Middle frontal gyrus (tissue), 1 donor: ENCODE measurements around the gene IL1RAPL2.

Experiments
- DNase-seq: peaks from one replicate; pipeline ENCODE4 v3.0.0-alpha.2; 2015; ENCODE audit warnings: low spot score; ENCODE audit errors: extremely low spot score

IL1RAPL2 gene

GRCh38 chrX:105460376-105460775 is 894.4 kb downstream of the IL1RAPL2 start:
- no peak for DNase-seq

GRCh38 chrX:105461016-105461415 is 895.0 kb downstream of the IL1RAPL2 start:
- no peak for DNase-seq

DNA sequence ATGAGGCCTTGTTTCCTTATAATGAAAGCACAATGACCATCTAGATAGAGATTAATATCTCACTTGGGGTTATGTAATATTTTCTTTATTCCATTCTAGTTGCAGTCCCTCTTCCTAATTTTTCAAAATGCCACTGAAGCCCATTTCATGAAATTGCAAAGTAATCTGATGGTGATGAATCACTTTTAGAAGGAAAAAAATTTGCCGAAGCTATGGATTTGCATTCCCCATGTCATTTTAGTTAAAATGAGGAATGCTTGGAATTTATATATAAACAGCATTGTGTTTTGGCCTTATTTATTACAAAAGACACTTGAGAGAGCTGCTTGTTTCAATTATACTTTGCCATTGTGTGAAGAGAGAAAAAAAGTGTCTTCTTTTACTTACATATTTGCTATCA is 896.2 kb downstream of the IL1RAPL2 start:
- DNase-seq, result no peak

DNA sequence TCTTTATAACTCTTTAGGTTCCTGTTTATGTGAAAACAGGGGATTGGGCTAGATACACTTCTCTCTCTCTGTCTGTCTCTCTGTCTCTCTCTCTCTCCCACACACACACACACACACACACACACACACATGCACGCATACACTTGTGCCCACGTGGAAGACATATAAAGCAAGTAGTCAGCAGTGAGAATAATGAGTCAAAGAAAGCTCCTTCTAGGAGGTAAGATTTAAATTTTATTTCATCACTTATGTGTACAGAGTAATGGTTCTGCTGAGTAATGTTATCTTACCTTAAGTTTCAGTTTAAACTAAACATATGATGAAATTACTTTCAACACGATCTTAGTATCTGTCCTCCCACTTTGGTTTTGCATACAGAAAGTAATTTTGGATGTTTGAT is 897.5 kb downstream of the IL1RAPL2 start:
- DNase-seq, result no peak

DNA sequence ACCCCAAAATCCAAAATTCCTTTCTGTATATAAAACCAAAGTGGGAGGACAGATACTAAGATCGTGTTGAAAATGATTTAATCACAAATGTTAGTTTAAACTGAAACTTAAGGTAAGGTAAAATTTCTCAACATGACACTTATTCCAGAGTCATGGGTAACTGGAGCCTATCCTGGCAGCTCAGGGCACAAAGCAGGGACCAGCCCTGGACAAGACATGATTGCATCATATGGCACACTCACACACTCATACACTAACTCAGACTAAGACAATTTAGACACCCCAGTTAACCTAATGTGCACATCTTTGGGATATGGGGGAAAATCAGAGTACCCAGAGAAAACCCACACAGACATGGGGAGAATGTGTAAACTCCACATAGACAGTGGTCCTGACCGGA is 898.6 kb downstream of the IL1RAPL2 start:
- DNase-seq, result no peak

DNA sequence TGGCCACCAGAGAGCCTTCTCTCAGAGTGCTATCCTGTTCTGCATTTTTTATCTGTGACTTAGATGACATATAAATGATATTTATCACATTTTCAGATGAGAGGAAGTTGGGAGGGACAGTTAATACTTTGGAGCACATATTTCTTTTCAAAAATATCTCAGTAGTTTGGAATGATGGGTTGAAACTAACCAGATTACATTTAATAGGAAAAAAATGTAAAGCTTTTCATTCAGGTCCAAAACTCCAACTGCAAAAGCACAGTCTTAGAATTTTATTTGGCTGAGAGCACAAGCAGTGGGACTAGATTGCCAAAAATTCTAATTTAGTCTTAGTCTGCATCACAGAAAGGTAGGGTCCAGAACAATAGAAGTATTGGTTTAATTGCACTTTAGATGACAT is 902.7 kb downstream of the IL1RAPL2 start:
- DNase-seq, result no peak

GRCh38 chrX:105471597-105471996 is 905.6 kb downstream of the IL1RAPL2 start:
- DNase-seq, result no peak

- DNase-seq, result no peak
Observed at GRCh38 chrX:105475801-105476200, 909.8 kb downstream of the IL1RAPL2 start.

GRCh38 chrX:105477351-105477750 is 911.4 kb downstream of the IL1RAPL2 start:
- no peak for DNase-seq

DNA sequence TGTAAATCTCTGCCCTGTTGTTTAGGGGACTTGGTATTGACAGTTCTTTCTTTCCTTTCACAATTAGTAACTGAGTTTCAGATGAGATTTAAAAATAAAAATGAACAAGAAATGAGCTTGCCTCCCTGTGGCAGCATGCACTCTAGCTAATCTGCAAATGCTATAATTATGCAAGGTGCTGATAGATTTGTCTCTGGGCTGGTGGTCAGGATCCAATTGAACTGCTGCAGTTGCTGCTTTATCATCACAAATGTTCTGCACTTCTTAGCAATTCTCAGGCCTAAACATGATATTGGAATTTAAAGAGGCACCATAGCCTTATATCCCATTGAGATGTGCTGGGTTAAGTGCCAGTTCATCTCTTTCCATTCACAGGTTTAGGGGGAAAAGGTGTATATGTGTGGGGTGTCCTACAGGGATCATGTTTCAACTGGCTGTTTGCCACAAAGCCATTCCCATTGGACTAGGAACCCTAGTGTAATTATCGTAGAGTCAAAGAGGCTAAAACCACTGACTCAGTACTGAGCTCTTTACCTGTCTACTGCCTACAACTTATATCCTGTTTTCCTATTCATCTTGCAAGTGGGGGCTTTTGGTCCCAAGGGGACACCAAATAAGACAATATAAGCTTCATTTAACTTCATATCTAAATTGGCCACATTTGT is 914.8 kb downstream of the IL1RAPL2 start:
- no peak for DNase-seq

DNA sequence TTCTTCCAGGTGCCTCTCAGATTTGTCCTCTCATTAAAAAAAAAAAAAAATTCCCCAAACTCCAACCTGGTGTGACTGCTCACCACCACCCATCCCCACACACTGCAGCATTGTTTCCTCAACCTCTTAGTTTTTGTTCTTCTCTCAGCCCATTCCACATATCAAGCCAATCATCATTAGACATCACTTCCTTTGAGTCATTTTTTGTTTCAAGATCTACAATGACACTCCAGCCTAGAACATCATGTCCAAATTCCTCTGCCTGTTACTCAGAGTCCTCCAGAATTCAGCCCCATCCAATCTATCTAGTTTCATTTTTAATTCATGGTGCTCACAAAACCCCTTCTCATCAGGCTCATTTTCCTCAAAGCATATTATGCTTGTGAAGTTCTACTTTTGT is 917.0 kb downstream of the IL1RAPL2 start:
- no peak for DNase-seq

GRCh38 chrX:105488716-105489115 is 922.7 kb downstream of the IL1RAPL2 start:
- no peak for DNase-seq

DNA sequence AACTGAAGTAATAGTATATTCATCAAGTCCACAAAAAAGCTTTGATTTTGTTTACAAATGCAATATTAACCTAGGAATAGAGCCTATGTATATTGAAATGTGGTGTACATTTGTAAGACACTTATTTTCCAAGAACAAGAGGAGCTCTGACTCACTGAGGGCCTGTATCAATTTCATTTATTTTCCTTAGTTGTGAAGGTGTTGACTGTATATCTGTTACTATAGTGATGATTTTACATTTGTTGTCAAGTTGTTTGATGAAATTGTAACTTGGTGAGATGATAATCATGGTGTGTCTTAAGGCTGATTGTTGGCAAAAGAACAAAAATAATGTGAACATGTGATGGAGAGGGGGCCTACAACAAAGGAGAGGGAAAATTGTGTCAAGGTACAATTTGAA is 929.4 kb downstream of the IL1RAPL2 start:
- no peak for DNase-seq

GRCh38 chrX:105502336-105502735 is 936.3 kb downstream of the IL1RAPL2 start:
- no peak for DNase-seq

DNA sequence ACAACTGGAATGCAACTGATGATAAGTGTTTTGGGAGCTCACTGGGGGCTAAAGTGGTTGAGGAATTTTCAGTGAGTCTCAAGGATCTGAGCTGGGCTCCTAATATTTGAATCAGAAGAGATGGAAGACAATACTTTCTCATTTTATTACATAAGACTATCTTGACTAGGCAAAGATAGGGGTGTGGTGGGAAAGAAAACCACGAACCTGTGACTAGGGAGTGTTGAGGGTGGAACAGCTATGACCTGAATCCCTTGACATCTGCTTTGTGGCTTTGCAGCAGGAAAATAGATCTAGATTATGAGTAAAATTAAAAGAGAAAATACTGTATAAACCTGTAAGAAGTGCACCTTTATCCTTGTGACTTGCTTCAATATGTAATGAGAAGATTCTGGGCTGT is 949.6 kb downstream of the IL1RAPL2 start:
- DNase-seq, result no peak

- no peak for DNase-seq
Observed at GRCh38 chrX:105526431-105526830, 960.4 kb downstream of the IL1RAPL2 start.

DNA sequence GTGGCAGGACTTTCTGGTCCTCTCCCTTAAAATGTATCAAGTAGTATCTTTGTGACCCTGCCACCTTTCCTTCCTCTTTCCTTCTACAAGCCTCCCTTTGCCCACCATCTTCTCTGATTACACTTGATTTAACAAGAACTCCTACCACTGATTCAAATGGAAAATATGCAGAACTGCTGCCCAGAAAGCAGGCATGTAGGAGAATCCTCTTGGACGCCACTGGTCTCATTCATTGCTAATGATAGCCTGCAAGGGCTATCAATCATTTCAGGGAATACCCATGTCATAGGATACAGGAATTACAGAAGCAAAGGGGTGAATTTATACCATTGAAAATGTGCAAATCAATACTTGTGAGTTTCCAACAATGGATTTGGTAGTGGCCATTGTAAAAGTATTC is 961.8 kb downstream of the IL1RAPL2 start:
- DNase-seq, result no peak

DNA sequence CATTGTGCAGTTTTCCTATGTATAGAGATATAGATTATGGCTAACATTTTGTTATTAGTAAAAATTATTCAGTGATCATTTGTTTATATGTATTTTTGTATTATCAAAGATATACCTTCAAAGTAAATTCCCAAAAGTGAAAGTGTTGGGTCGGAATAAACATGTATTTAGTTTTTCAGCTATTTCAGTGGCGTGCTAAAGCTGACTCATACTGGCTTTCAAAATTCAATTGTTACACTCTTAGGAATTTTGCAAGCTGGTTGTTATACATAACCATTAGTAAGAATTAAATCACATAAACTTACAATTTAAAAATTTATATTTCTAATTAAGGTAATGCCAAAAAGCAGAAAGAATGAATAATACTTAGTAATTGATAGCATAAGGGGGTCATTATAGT is 968.0 kb downstream of the IL1RAPL2 start:
- DNase-seq, result no peak

GRCh38 chrX:105543283-105543682 is 977.3 kb downstream of the IL1RAPL2 start:
- no peak for DNase-seq

DNA sequence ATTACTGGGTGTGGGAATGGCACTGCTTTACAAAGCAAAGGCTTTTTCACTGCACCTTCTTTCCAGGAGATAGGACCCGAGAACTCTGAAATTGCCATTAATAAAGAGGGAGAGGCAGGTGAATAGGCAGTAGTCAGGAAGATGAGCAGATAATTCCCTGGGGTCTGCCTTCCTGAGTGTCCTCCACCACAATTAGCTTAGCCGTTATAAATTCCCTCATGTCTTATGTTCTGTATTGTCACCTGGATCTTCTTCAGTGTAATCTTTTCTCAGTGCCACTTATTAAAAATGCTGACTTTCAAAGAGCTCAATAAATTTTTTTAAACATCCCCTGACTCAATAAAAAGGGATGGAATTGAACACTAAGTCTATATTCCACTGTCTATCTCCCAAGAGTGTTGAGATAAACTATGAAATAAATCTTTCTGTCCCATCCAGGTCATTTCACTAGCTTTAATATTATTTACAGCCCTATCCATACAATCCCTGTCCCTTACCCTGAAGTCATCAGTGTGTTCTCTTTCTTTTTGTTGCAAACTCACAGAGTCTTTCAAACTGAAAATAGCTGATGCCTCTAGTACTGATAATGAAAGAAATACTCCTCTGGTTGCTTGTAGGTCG is 984.2 kb downstream of the IL1RAPL2 start:
- no peak for DNase-seq

- no peak for DNase-seq
Observed at GRCh38 chrX:105552395-105552794, 986.4 kb downstream of the IL1RAPL2 start.

DNA sequence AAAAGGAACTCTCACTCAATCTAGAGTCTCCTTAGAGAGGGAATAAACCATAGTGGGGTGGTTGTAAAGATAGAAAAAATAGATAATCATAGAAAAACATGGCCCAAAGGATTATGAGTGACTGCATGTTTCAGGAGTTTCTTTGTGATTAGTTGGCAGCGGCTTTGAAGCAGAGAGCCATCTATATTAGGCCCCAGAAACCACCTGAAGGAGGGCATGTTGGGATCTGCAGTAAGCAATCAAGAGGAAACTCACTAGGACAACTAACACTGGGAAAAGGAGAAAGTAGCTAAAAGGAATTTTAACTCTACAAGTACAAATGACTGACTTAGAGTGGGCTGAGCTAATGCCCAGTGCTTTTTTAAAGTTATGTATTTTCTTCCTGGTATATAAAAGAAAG is 987.1 kb downstream of the IL1RAPL2 start:
- no peak for DNase-seq

DNA sequence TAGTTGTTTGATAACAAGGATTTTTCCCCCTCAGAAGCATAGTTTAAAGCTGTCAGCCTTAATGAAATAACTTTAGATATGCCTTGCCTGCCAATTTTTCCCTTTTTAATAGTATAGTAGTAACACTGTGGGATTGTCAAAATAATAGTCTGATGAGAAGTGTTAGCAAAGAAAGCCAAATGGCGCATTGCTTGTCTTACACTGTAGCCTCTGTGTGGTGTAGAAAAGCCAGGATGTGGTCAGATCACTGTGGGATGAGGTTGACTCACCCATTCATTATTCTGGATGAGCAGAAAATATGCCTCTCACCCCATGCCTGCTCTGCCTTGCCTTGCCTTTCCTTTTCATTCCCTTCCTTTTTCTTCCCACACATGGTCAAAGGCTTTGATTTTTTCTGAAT is 998.5 kb downstream of the IL1RAPL2 start:
- DNase-seq, result no peak
